ENCODE results near the gene SLIT3. TPM values are rescaled to one million over a fixed set of nuclear protein-coding genes. Genes with fewer than 3 reads are reported as not detected.

The SLIT3 gene
- polyA plus RNA-seq, 1 of the 3 experiments (the other 2 are of a cell fraction): 119 TPM

DNA sequence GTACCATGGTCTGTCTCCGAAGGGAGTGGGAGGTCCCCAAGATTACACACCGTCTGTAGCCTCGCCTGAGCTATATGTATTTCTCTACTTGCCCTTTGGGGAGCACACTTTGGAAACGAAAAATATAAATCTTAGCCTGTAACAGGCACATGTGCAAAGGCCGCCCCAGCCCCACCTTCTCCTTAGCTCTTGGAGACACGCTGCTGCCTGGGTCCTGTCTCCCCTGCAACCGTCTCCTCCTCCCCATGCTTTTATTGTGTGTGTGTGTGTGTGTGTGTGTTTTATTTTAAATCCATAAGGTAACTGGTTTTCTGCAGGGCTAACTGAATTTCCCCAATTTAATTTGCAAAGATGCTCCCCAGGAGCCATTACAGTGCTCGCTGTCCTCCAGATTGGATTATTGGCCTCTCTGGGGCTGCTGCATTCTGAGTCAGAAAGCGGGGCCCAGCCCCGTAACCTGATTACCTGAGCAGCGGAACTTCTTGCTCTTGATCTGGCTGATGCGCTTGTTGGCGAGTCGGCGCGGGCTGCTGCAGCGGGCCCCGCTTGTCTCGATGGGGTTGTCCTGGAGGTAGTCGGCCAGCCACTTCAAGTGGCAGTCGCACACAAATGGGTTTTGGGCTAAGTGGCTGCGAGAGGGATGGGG is 528.5 kb downstream of the SLIT3 start:
- peaks cover 9 to 91% of the 10 kb centered on the region in 2 experiments for H3K36me3 ChIP-seq (replicated peaks in 1 of 2; ENCODE audit: control insufficient read depth in 1 of 2, insufficient read depth in 2 of 2, low read length in 1 of 2)
- H3K4me3 ChIP-seq (ENCODE audit: low read depth in 2 of 2, low read length in 1 of 2): no peak overlapping the region
- no peaks in the 10 kb centered on the region for H3F3A ChIP-seq (replicated peaks; ENCODE audit: insufficient read depth)
- H3K4me2 ChIP-seq: no peak overlapping the region
- H3K4me1 ChIP-seq (ENCODE audit: control insufficient read depth in 1 of 2, insufficient read depth in 2 of 2, low read depth in 1 of 2, low read length in 1 of 2): peaks cover 0 to 88% of the 10 kb centered on the region in 2 experiments; a peak in 2 of 4 replicates
- no peaks in the 10 kb centered on the region for H3K9me2 ChIP-seq
- 66% methylated on average over 21 of the region's 22 CpGs for WGBS (ENCODE audit: low lambda C conversion rate)
- H3K79me2 ChIP-seq (ENCODE audit: insufficient read depth): no peaks in the 10 kb centered on the region
- no peaks in the 10 kb centered on the region for H3K27me3 ChIP-seq (ENCODE audit: insufficient read depth)
- H2AFZ ChIP-seq (ENCODE audit: low read depth): no peak overlapping the region
- no peaks in the 10 kb centered on the region for H3K9me3 ChIP-seq
- H3K27ac ChIP-seq (ENCODE audit: low read depth in 2 of 2, low read length in 1 of 2): peak overlapping the region in 1 of 2 experiments; percentile 100; a peak in 2 of 4 replicates
- POLR2A ChIA-PET: interaction anchor here (0.6 to 5.6 kb wide), 12 partner anchors 41 to 286 kb away, joined by 3 to 37 read pairs (median 4); partner anchors contain the start of gene RARS1
- CTCF ChIA-PET: interaction anchor here (1.2 to 3.6 kb wide), 3 partner anchors 15 to 174 kb away, joined by 4 to 18 read pairs (median 7); no protein-coding TSS in a partner anchor
- peak; percentile 69 for DNase-seq
- no peaks in the 10 kb centered on the region for H4K20me1 ChIP-seq (ENCODE audit: insufficient read depth)
- no peak overlapping the region for H3K9ac ChIP-seq
- peak; percentile 35; the same call in 1 of the 2 replicates for TF ChIP-seq POLR2AphosphoS5 (IDR thresholded peaks at IDR 0.05; ENCODE audit: low read depth, low read length)
- peak; percentile 72; the same call in 1 of the 2 replicates for TF ChIP-seq FOXJ3 (CRISPR knock-in tag; IDR thresholded peaks at IDR 0.05)
- TF ChIP-seq TCF12 (IDR thresholded peaks at IDR 0.05): no peak; the same call in 1 of the 2 replicates
- no peak for TF ChIP-seq GABPA (IDR thresholded peaks at IDR 0.05; ENCODE audit: low read depth)
- TF ChIP-seq, protein P1, sequence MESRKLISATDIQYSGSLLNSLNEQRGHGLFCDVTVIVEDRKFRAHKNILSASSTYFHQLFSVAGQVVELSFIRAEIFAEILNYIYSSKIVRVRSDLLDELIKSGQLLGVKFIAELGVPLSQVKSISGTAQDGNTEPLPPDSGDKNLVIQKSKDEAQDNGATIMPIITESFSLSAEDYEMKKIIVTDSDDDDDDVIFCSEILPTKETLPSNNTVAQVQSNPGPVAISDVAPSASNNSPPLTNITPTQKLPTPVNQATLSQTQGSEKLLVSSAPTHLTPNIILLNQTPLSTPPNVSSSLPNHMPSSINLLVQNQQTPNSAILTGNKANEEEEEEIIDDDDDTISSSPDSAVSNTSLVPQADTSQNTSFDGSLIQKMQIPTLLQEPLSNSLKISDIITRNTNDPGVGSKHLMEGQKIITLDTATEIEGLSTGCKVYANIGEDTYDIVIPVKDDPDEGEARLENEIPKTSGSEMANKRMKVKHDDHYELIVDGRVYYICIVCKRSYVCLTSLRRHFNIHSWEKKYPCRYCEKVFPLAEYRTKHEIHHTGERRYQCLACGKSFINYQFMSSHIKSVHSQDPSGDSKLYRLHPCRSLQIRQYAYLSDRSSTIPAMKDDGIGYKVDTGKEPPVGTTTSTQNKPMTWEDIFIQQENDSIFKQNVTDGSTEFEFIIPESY (IDR thresholded peaks at IDR 0.05; ENCODE audit: borderline replicate concordance, low read depth): no peak
- TF ChIP-seq, protein P2, sequence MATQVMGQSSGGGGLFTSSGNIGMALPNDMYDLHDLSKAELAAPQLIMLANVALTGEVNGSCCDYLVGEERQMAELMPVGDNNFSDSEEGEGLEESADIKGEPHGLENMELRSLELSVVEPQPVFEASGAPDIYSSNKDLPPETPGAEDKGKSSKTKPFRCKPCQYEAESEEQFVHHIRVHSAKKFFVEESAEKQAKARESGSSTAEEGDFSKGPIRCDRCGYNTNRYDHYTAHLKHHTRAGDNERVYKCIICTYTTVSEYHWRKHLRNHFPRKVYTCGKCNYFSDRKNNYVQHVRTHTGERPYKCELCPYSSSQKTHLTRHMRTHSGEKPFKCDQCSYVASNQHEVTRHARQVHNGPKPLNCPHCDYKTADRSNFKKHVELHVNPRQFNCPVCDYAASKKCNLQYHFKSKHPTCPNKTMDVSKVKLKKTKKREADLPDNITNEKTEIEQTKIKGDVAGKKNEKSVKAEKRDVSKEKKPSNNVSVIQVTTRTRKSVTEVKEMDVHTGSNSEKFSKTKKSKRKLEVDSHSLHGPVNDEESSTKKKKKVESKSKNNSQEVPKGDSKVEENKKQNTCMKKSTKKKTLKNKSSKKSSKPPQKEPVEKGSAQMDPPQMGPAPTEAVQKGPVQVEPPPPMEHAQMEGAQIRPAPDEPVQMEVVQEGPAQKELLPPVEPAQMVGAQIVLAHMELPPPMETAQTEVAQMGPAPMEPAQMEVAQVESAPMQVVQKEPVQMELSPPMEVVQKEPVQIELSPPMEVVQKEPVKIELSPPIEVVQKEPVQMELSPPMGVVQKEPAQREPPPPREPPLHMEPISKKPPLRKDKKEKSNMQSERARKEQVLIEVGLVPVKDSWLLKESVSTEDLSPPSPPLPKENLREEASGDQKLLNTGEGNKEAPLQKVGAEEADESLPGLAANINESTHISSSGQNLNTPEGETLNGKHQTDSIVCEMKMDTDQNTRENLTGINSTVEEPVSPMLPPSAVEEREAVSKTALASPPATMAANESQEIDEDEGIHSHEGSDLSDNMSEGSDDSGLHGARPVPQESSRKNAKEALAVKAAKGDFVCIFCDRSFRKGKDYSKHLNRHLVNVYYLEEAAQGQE (IDR thresholded peaks at IDR 0.05; ENCODE audit: low read depth, low read length): no peak
- no peak for TF ChIP-seq SMC3 (IDR thresholded peaks at IDR 0.05; ENCODE audit: low read depth, low read length)
- TF ChIP-seq FOXM1 (IDR thresholded peaks at IDR 0.05; ENCODE audit: low read depth): no peak
- TF ChIP-seq YY1 (IDR thresholded peaks at IDR 0.05; ENCODE audit: low read depth): no peak
- peak in 1 of 2 experiments; percentile 99; a peak in 2 of 4 replicates for TF ChIP-seq EP300 (IDR thresholded peaks at IDR 0.05; ENCODE audit: borderline replicate concordance in 1 of 2, low read depth in 1 of 2, low read length in 1 of 2)
- no peak for TF ChIP-seq NRF1 (IDR thresholded peaks at IDR 0.05; ENCODE audit: low read depth, low read length)
- peak; percentile 93 for TF ChIP-seq MXI1 (IDR thresholded peaks at IDR 0.05; ENCODE audit: low read depth, low read length)
- TF ChIP-seq NFIC (IDR thresholded peaks at IDR 0.05; ENCODE audit: borderline replicate concordance): no peak
- peak; percentile 71 for TF ChIP-seq CHD2 (IDR thresholded peaks at IDR 0.05; ENCODE audit: low read length, partially characterized antibody)
- peak; percentile 93 for TF ChIP-seq RCOR1 (IDR thresholded peaks at IDR 0.05; ENCODE audit: low read length)
- no peak for TF ChIP-seq RXRA (IDR thresholded peaks at IDR 0.05; ENCODE audit: borderline replicate concordance, low read depth)
- peak; percentile 7; the same call in 1 of the 2 replicates for TF ChIP-seq RAD21 (IDR thresholded peaks at IDR 0.05; ENCODE audit: low read length)
- TF ChIP-seq, protein P3, sequence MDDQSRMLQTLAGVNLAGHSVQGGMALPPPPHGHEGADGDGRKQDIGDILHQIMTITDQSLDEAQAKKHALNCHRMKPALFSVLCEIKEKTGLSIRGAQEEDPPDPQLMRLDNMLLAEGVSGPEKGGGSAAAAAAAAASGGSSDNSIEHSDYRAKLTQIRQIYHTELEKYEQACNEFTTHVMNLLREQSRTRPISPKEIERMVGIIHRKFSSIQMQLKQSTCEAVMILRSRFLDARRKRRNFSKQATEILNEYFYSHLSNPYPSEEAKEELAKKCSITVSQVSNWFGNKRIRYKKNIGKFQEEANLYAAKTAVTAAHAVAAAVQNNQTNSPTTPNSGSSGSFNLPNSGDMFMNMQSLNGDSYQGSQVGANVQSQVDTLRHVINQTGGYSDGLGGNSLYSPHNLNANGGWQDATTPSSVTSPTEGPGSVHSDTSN (IDR thresholded peaks at IDR 0.05): no peak
- TF ChIP-seq, protein P4, sequence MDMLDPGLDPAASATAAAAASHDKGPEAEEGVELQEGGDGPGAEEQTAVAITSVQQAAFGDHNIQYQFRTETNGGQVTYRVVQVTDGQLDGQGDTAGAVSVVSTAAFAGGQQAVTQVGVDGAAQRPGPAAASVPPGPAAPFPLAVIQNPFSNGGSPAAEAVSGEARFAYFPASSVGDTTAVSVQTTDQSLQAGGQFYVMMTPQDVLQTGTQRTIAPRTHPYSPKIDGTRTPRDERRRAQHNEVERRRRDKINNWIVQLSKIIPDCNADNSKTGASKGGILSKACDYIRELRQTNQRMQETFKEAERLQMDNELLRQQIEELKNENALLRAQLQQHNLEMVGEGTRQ (IDR thresholded peaks at IDR 0.05; ENCODE audit: borderline replicate concordance, low read depth, low read length): no peak
- TF ChIP-seq RFX5 (IDR thresholded peaks at IDR 0.05; ENCODE audit: low read length): no peak
- peak; percentile 45; the same call in 1 of the 2 replicates for TF ChIP-seq TEAD4 (IDR thresholded peaks at IDR 0.05; ENCODE audit: borderline replicate concordance, insufficient read depth)
- TF ChIP-seq, protein P5, sequence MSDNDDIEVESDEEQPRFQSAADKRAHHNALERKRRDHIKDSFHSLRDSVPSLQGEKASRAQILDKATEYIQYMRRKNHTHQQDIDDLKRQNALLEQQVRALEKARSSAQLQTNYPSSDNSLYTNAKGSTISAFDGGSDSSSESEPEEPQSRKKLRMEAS (IDR thresholded peaks at IDR 0.05; ENCODE audit: low read depth): no peak
- no peak for TF ChIP-seq ELF1 (IDR thresholded peaks at IDR 0.05)
- no peak for TF ChIP-seq JUND (IDR thresholded peaks at IDR 0.05)
- no peak for TF ChIP-seq FOSL2 (IDR thresholded peaks at IDR 0.05; ENCODE audit: borderline replicate concordance, low read depth)
- TF ChIP-seq TAF1 (IDR thresholded peaks at IDR 0.05; ENCODE audit: borderline replicate concordance, low read depth, low read length): no peak
- TF ChIP-seq GATA2 (CRISPR knock-in tag; IDR thresholded peaks at IDR 0.05): peak; percentile 93

Data from SK-N-SH (cell line).